ENCODE data around the gene SMC4.

The SMC4 gene

DNA sequence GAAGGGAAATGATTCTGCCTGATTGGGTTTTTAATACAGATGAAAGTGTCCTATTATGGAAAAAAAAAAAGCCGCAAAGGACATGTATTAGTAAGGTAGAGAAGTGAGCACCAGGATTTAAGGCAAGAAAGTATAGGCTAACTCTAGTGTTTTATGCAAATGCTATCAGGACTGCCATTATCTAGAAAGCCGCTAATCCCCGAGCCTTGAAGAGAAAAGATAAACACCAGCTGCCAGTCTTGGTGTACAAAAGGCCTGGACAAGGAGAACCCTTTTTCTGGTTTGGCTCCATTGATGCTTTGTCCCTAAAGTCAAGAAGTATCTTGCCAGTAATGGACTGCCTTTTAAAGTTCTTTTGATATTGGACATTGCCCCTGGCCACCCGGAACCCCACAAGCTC lies 58.7 kb downstream of the SMC4 start:
- no peak overlapping the region for H3K27ac Mint-ChIP-seq
- no peak for DNase-seq
- H3K36me3 Mint-ChIP-seq (ENCODE audit: low read depth): no peaks in the 10 kb centered on the region
- no peak overlapping the region for H3K4me3 Mint-ChIP-seq
- peaks cover 13% of the 10 kb centered on the region for H3K9me3 Mint-ChIP-seq
- no peaks in the 10 kb centered on the region for H3K4me1 Mint-ChIP-seq
- H3K27me3 Mint-ChIP-seq (ENCODE audit: low read depth, poor library complexity): peaks cover 11% of the 10 kb centered on the region
- TF ChIP-seq CTCF (IDR thresholded peaks at IDR 0.05): no peak

GRCh38 chr3:160459450-160459970 lies 60.1 kb downstream of the SMC4 start:
- peaks cover 5% of the 10 kb centered on the region for H3K27me3 Mint-ChIP-seq (ENCODE audit: low read depth, poor library complexity)
- peaks cover 13% of the 10 kb centered on the region for H3K9me3 Mint-ChIP-seq
- H3K27ac Mint-ChIP-seq: no peak overlapping the region
- no peak for DNase-seq
- H3K4me3 Mint-ChIP-seq: no peak overlapping the region
- no peaks in the 10 kb centered on the region for H3K4me1 Mint-ChIP-seq
- no peak for TF ChIP-seq CTCF (IDR thresholded peaks at IDR 0.05)
- no peaks in the 10 kb centered on the region for H3K36me3 Mint-ChIP-seq (ENCODE audit: low read depth)

DNA sequence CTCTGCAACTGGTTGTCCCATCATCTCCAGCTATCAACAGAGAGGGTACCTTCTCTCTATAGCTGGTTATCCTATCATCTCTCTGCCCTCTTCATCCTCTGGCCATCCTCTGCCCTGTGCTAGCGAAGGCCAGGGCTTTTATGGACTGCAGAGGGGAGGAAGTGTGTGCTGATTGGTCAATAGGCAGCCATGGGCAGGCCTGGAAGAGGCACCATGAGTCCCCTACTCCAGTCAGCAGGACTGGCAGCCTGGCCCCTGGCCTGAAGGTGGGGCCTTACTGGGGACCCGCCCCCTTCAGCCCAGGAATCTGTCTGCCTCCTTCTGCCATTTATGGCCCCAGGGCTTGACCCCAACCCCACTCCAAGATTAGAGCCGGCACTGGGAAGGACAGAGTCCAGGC lies 60.6 kb downstream of the SMC4 start:
- peaks cover 3% of the 10 kb centered on the region for H3K27me3 Mint-ChIP-seq (ENCODE audit: low read depth, poor library complexity)
- DNase-seq: no peak
- no peak for TF ChIP-seq CTCF (IDR thresholded peaks at IDR 0.05)
- H3K4me3 Mint-ChIP-seq: no peak overlapping the region
- H3K27ac Mint-ChIP-seq: no peak overlapping the region
- H3K4me1 Mint-ChIP-seq: no peaks in the 10 kb centered on the region
- peaks cover 13% of the 10 kb centered on the region for H3K9me3 Mint-ChIP-seq
- H3K36me3 Mint-ChIP-seq (ENCODE audit: low read depth): no peaks in the 10 kb centered on the region

- DNase-seq: no peak
- Mint-ChIP-seq H3K9me3 (peaks cover 23% of the 10 kb centered on the region), H3K4me1 (no peaks in the 10 kb centered on the region), H3K4me3 (no peak overlapping the region), H3K36me3 (ENCODE audit: low read depth) (no peaks in the 10 kb centered on the region), H3K27me3 (ENCODE audit: low read depth, poor library complexity) (peaks cover 3% of the 10 kb centered on the region), H3K27ac (no peak overlapping the region)
- no peak for TF ChIP-seq CTCF (IDR thresholded peaks at IDR 0.05)
These were observed 64.9 kb downstream of the SMC4 start for GRCh38 chr3:160464321-160464720.

DNA sequence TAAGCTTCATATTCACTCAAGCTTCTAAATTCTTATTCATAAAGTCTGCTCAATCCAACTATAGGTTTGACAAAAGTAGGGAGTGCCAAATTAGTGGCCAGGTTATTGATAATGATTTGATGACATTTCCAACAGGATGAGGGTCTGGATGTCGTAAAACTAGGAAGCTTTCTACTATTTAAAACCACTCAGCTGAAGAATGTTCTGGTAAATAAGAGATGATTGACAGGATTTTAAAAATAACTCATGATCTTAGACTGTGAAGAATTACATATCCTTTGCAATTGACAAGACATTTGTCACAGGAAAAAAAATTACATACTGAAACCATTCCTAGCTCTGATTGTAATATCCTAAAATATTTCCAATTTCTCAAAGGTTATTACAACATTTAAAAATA lies 65.5 kb downstream of the SMC4 start:
- Mint-ChIP-seq H3K27me3 (ENCODE audit: low read depth, poor library complexity) (peaks cover 7% of the 10 kb centered on the region), H3K36me3 (ENCODE audit: low read depth) (peaks cover 6% of the 10 kb centered on the region), H3K4me1 (no peaks in the 10 kb centered on the region), H3K27ac (no peak overlapping the region), H3K9me3 (peaks cover 25% of the 10 kb centered on the region), H3K4me3 (no peak overlapping the region)
- TF ChIP-seq CTCF (IDR thresholded peaks at IDR 0.05): no peak
- no peak for DNase-seq

DNA sequence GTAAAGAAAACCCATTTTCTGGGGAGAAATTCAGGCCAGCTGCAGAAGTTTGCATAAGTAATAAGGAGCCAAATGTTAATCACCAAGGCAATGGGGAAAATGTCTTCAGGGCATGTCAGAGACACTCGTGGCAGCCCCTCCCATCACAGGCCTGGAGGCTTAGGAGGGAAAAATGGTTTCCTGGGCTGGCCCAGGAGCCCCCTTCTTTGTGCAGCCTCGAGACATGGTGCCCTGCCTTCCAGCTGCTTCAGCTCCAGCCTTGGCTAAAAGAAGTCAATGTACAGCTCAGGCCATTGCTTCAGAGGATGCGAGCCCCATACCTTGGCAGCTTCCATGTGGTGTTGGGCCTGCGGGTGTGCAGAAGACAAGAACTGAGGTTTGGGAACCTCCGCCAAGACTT lies 70.7 kb downstream of the SMC4 start:
- H3K4me3 Mint-ChIP-seq: no peak overlapping the region
- H3K27me3 Mint-ChIP-seq (ENCODE audit: low read depth, poor library complexity): peaks cover 7% of the 10 kb centered on the region
- H3K36me3 Mint-ChIP-seq (ENCODE audit: low read depth): peaks cover 7% of the 10 kb centered on the region
- H3K27ac Mint-ChIP-seq: no peak overlapping the region
- no peaks in the 10 kb centered on the region for H3K4me1 Mint-ChIP-seq
- H3K9me3 Mint-ChIP-seq: peaks cover 28% of the 10 kb centered on the region
- no peak for TF ChIP-seq CTCF (IDR thresholded peaks at IDR 0.05)
- DNase-seq: no peak

All from nephron progenitor cell (in vitro differentiated cells).